Large intestine (tissue), 12 donors: Measurements from ENCODE around the gene EFR3B. TPM values are rescaled to one million over a fixed set of nuclear protein-coding genes. Genes with fewer than 3 reads are reported as not detected.
A peak's percentile ranks its signal among the peaks of the same experiment; 100 is the strongest.
"Not testable (repeated sequence)": the region's sequence is repeated elsewhere in the genome, so short reads cannot be mapped to it uniquely, and the experiment has no call there.

Source experiments
- DNase-seq, 2 donors: peaks; one replicate each; pipeline versions ENCODE4 v3.0.0 to v3.0.0-alpha.2; 2013
- H3K27ac ChIP-seq: one replicate; pipeline ENCODE4 v1.5.1; 2013; ENCODE audit warnings: low read length
- H3K27me3 ChIP-seq: 2 replicates; pipeline ENCODE4 v1.6.1; 2013; ENCODE audit warnings: low read length; ENCODE audit not compliant: control insufficient read depth, insufficient read depth
- H3K36me3 ChIP-seq: 2 replicates; pipeline ENCODE4 v1.6.1; 2013; ENCODE audit warnings: low read length; ENCODE audit not compliant: control insufficient read depth, insufficient read depth
- H3K4me1 ChIP-seq: one replicate; pipeline ENCODE4 v1.6.1; 2013; ENCODE audit warnings: low read length; ENCODE audit not compliant: control insufficient read depth, insufficient read depth
- H3K4me3 ChIP-seq: one replicate; pipeline ENCODE4 v1.5.1; 2013; ENCODE audit warnings: low read length
- H3K9me3 ChIP-seq: one replicate; pipeline ENCODE4 v1.6.1; 2013; ENCODE audit warnings: mild to moderate bottlenecking, low read depth, low read length, moderate library complexity; ENCODE audit not compliant: control insufficient read depth
- WGBS: methylation state at CpG from one replicate; pipeline ENCODE4 v1.1.5; 2013; ENCODE audit warnings: low lambda C conversion rate; ENCODE audit not compliant: insufficient coverage; 5-methylcytosine and 5-hydroxymethylcytosine counted together
- long read RNA-seq, 11 donors: transcript quantifications; one replicate each; lab custom pipeline, GENCODE V29; 2026
- polyA plus RNA-seq: library from polyadenylated mRNA; unstranded; fragments of 120-200 nt; gene quantifications from one replicate; pipeline ENCODE4 v1.2.1, GENCODE V29; 2013

The EFR3B gene, protein sequence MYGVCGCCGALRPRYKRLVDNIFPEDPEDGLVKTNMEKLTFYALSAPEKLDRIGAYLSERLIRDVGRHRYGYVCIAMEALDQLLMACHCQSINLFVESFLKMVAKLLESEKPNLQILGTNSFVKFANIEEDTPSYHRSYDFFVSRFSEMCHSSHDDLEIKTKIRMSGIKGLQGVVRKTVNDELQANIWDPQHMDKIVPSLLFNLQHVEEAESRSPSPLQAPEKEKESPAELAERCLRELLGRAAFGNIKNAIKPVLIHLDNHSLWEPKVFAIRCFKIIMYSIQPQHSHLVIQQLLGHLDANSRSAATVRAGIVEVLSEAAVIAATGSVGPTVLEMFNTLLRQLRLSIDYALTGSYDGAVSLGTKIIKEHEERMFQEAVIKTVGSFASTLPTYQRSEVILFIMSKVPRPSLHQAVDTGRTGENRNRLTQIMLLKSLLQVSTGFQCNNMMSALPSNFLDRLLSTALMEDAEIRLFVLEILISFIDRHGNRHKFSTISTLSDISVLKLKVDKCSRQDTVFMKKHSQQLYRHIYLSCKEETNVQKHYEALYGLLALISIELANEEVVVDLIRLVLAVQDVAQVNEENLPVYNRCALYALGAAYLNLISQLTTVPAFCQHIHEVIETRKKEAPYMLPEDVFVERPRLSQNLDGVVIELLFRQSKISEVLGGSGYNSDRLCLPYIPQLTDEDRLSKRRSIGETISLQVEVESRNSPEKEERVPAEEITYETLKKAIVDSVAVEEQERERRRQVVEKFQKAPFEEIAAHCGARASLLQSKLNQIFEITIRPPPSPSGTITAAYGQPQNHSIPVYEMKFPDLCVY
- polyA plus RNA-seq = 6.2 TPM
- long read RNA-seq, donor 1 = 0 reads
- long read RNA-seq, donor 2 = 0 reads
- long read RNA-seq, donor 3 = 0 reads
- long read RNA-seq, donor 4 = 0 reads
- long read RNA-seq, donor 5 = 0 reads
- long read RNA-seq, donor 6 = 0 reads
- long read RNA-seq, donor 7 = 0 reads
- long read RNA-seq, donor 8 = 0 reads
- long read RNA-seq, donor 9 = 0 reads
- long read RNA-seq, donor 10 = 0 reads
- long read RNA-seq, donor 11 = 0 reads

DNA sequence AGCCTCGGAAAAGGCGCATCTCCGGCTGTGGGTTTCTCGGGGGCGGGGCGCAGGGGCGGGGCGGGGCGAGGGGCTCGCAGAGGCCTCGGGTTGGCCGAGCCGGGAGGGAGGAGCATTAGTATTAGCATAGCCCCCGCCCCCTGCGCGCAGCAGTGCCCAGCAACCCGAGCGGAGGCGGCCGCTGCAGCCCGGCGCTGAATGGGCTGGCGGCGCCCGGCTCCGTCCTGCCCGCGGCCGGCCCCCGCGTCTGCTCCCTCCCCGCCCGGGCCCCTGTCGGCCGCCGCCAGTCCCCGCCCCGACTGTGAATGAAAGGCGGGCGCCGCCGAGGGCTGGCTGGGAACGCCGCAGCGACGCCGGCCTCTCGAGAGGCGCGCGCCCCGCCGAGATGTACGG, at the start of gene EFR3B:
Gene EFR3B (plus strand): TSS at position 149 of the 393 bp plus-strand sequence. CDS start 237 bp downstream, at position 386.
- peak; percentile 94 to 96 for DNase-seq
- peaks cover 14% of the 10 kb centered on the region for H3K4me1 ChIP-seq
- peaks cover 19% of the 10 kb centered on the region for H3K27me3 ChIP-seq
- H3K36me3 ChIP-seq = no peaks in the 10 kb centered on the region
- no peaks in the 10 kb centered on the region for H3K9me3 ChIP-seq
- H3K4me3 ChIP-seq = peak within 1 kb of the TSS; percentile 56
- H3K27ac ChIP-seq = peak within 1 kb of the TSS; percentile 59
- no CpG with 5 or more reads among the region's 54 CpGs for WGBS

DNA sequence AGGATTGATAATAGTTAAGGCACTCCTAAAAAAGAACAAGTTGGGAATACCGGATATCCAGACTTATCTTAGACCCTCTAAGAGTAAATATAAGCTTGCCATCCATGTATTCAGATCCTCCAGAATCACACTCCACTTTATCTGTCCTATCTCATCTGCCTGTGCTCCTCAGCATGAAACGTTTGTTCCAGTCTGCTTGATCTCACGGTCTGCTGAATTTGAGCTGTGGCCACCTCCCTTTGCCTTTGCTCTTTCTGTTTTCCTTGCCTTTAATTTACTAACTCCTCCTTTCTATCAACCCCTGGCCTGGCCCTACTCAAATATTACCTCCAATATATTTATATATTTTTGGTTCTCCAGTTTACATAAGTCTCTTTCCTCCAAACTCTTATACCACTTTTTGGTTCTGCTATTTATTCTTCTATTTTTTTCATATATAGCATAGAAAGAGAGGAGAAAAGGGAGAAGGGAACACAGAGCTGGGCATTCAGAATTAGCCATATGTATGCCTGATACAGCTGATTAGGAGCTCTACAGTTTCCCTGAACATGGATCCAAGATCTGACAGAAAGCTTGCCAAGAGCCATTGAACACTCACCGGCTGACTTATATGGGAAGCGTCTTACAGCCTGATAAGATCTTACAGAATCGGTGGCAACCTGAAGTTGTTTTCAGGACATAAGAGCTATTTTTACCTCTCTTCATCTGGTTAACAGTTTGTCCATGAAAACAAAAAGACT, 48.3 kb upstream of the EFR3B start:
- 13% methylated on average over 2 of the region's 6 CpGs for WGBS
- no peaks in the 10 kb centered on the region for H3K36me3 ChIP-seq
- no peak overlapping the region for H3K4me3 ChIP-seq
- DNase-seq = no peak
- peaks cover 4% of the 10 kb centered on the region for H3K4me1 ChIP-seq
- no peaks in the 10 kb centered on the region for H3K9me3 ChIP-seq
- no peaks in the 10 kb centered on the region for H3K27me3 ChIP-seq
- peak overlapping the region; percentile 24 for H3K27ac ChIP-seq

DNA sequence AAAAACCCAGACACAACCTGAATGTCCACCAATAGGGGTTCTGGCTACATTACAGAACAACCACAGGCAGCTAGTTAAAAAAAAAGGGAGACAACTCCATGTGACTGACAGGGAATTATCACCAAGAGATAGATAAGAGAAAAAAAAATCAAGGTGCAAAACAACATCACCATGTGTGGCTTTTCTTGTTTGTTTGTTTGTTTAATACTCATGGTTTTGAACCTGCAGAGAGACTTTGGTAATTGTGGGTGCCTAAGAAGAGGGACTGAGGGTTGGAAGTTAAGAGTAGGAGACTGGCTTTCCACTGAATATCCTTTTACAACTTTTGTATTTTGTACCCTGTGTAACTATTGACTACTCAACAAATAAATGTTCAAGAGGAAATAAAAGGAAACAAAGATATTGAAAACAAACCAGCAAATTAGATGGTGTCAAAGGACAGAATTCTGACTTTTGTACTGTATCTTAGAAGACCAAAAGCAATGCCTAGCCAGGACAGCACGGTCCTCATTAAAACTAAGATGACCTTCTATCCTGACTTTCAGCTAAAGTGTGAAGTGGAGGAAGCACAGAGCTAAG, 47.6 kb upstream of the EFR3B start:
- no peak overlapping the region for H3K4me3 ChIP-seq
- no peaks in the 10 kb centered on the region for H3K27me3 ChIP-seq
- H3K36me3 ChIP-seq = no peaks in the 10 kb centered on the region
- H3K9me3 ChIP-seq = no peaks in the 10 kb centered on the region
- no CpG with 5 or more reads among the region's 1 CpG for WGBS
- peak in 1 of 2 donors; percentile 65 for DNase-seq
- H3K4me1 ChIP-seq = peaks cover 4% of the 10 kb centered on the region
- peak overlapping the region; percentile 24 for H3K27ac ChIP-seq

GRCh38 chr2:24999097-24999496, 42.8 kb upstream of the EFR3B start:
- not testable (repeated sequence) for H3K36me3 ChIP-seq, H3K27ac ChIP-seq, H3K4me1 ChIP-seq, DNase-seq, H3K4me3 ChIP-seq, H3K9me3 ChIP-seq, H3K27me3 ChIP-seq
- WGBS = no CpG with 5 or more reads among the region's 8 CpGs

- no peak for DNase-seq
- WGBS = no CpG with 5 or more reads among the region's 4 CpGs
- Histone ChIP-seq H3K27ac (no peak overlapping the region), H3K4me3 (no peak overlapping the region), H3K9me3 (no peaks in the 10 kb centered on the region), H3K27me3 (no peaks in the 10 kb centered on the region), H3K36me3 (no peaks in the 10 kb centered on the region), H3K4me1 (no peaks in the 10 kb centered on the region)
Observed at GRCh38 chr2:25000036-25000435, 41.8 kb upstream of the EFR3B start.

GRCh38 chr2:25000503-25001324, 41.2 kb upstream of the EFR3B start:
- no peaks in the 10 kb centered on the region for H3K36me3 ChIP-seq
- H3K4me3 ChIP-seq = no peak overlapping the region
- WGBS = no CpG with 5 or more reads among the region's 6 CpGs
- no peak overlapping the region for H3K27ac ChIP-seq
- H3K27me3 ChIP-seq = no peaks in the 10 kb centered on the region
- no peaks in the 10 kb centered on the region for H3K9me3 ChIP-seq
- H3K4me1 ChIP-seq = no peaks in the 10 kb centered on the region
- no peak for DNase-seq

- WGBS = no CpG with 5 or more reads among the region's 7 CpGs
- no peaks in the 10 kb centered on the region for H3K36me3 ChIP-seq
- DNase-seq = no peak
- no peak overlapping the region for H3K27ac ChIP-seq
- H3K27me3 ChIP-seq = no peaks in the 10 kb centered on the region
- no peaks in the 10 kb centered on the region for H3K9me3 ChIP-seq
- no peaks in the 10 kb centered on the region for H3K4me1 ChIP-seq
- no peak overlapping the region for H3K4me3 ChIP-seq
Observed at GRCh38 chr2:25001325-25001637, 40.6 kb upstream of the EFR3B start.

DNA sequence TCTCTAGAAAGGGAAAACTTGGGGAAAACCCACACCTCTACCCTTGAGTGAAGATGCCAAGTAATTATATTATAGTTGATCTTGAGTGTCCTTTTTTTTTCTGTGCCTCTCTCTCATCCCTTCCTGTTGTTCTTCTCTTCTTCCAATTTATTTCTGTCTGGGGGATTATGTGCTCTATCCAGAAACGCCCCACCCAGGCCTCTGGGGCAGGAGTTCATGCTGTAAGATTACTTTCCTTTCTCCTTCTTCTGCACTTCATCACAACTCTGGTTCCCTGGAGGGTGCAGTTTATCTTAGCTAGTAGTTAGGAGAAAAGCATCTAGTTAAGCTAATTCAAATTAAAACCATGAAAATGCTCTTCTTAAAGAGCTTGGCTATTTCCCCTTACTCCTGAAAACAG, 39.8 kb upstream of the EFR3B start:
- no peaks in the 10 kb centered on the region for H3K27me3 ChIP-seq
- no peak for DNase-seq
- H3K36me3 ChIP-seq = no peaks in the 10 kb centered on the region
- no CpG with 5 or more reads among the region's 1 CpG for WGBS
- no peaks in the 10 kb centered on the region for H3K9me3 ChIP-seq
- no peaks in the 10 kb centered on the region for H3K4me1 ChIP-seq
- H3K27ac ChIP-seq = no peak overlapping the region
- H3K4me3 ChIP-seq = no peak overlapping the region

GRCh38 chr2:25009954-25010353, 31.9 kb upstream of the EFR3B start:
- Histone ChIP-seq H3K4me3 (no peak overlapping the region), H3K4me1 (no peaks in the 10 kb centered on the region), H3K9me3 (no peaks in the 10 kb centered on the region), H3K36me3 (no peaks in the 10 kb centered on the region), H3K27me3 (no peaks in the 10 kb centered on the region), H3K27ac (no peak overlapping the region)
- no CpG with 5 or more reads among the region's 11 CpGs for WGBS
- DNase-seq = no peak
